K562 (cell line): ENCODE data around the gene ARFGAP3. TPM values are rescaled to one million over a fixed set of nuclear protein-coding genes. Genes with fewer than 3 reads are reported as not detected.

Experiments used
- CBX1 ChIP-seq: sonication (generic); IDR thresholded peaks from 2 replicates; pipeline ENCODE4 v1.6.1; 2016; ENCODE audit warnings: antibody characterized with exemption, low read depth, mild to moderate bottlenecking
- CREB3 ChIP-seq: fragments of 450-650 bp; conservative IDR thresholded peaks from 2 replicates; pipeline ENCODE4 v1.6.1; 2016; ENCODE audit warnings: missing genetic modification characterization, low read depth, mild to moderate bottlenecking, missing compliant biosample characterization, moderate library complexity
- HNRNPK ChIP-seq: fragments of 200-400 bp; formaldehyde crosslinking; IDR thresholded peaks from one replicate; pipeline ENCODE4 v1.6.1; 2018; ENCODE audit warnings: mild to moderate bottlenecking, low read depth, low read length; ENCODE audit not compliant: poor library complexity, severe bottlenecking
- KDM2B ChIP-seq: fragments of 250-450 bp; sonication (Bioruptor Pico); IDR thresholded peaks from 2 replicates; pipeline ENCODE4 v1.8.0; 2021; ENCODE audit warnings: mild to moderate bottlenecking, moderate library complexity
- KDM5B ChIP-seq: fragments of 200-600 bp; sonication (generic); IDR thresholded peaks from 2 replicates; pipeline ENCODE4 v1.6.1; 2012; ENCODE audit warnings: low read depth, mild to moderate bottlenecking, moderate library complexity, low read length, control low read depth, inconsistent platforms; ENCODE audit not compliant: insufficient replicate concordance
- MAFF ChIP-seq: IDR thresholded peaks from 2 replicates; pipeline ENCODE4 v1.6.1; 2012; ENCODE audit warnings: low read length, improper control_type of control experiment
- PML ChIP-seq: IDR thresholded peaks from 2 replicates; pipeline ENCODE4 v1.6.1; 2012; ENCODE audit warnings: low read length, inconsistent platforms
- STAT5A ChIP-seq: IDR thresholded peaks from 2 replicates; pipeline ENCODE4 v1.6.1; 2012; ENCODE audit warnings: low read length, inconsistent platforms, borderline replicate concordance
- TAF15 ChIP-seq: fragments of 200-400 bp; formaldehyde crosslinking; IDR thresholded peaks from 2 replicates; pipeline ENCODE4 v1.6.1; 2017; ENCODE audit warnings: mild to moderate bottlenecking, low read depth, low read length, moderate library complexity
- TBL1XR1 ChIP-seq, 2 experiments: IDR thresholded peaks; 2 replicates each; pipeline ENCODE4 v1.6.1; 2012; ENCODE audit warnings: improper control_type of control experiment in 2 of 2, low read length in 2 of 2, mild to moderate bottlenecking in 1 of 2
- YBX1 ChIP-seq: fragments of 450-650 bp; IDR thresholded peaks from 2 replicates; pipeline ENCODE4 v1.7.1; 2016; ENCODE audit warnings: mild to moderate bottlenecking
- ZNF134 ChIP-seq: fragments of 250-450 bp; sonication (Bioruptor Pico); conservative IDR thresholded peaks from 2 replicates; pipeline ENCODE4 v1.4.0; 2020
- ZNF740 ChIP-seq, 3 experiments: fragments of 200-800 bp in 1 of 3; sonication (Bioruptor generic) in 1 of 3; sonication (generic) in 1 of 3; formaldehyde crosslinking in 1 of 3; IDR thresholded peaks; 2 replicates each; pipeline versions ENCODE4 v1.6.1 to v1.8.0; 2016 to 2022; ENCODE audit warnings: mild to moderate bottlenecking in 2 of 3, missing compliant biosample characterization in 2 of 3, missing genetic modification characterization in 2 of 3, missing genetic modification reagents in 1 of 3
- polyA plus RNA-seq, 8 experiments: library from polyadenylated mRNA; depleted of rRNA in 4 of 8; stranded (reverse) in 5 of 8; unstranded in 3 of 8; fragments of >200 nt; fragmentation: Nextera tagmentation in 2 of 8; fragmentation: Illumina TruSeq in 1 of 8; extraction: Ambion mirVana in 2 of 8; extraction: Trizol in 1 of 8; gene quantifications; 2 replicates each; pipeline versions ENCODE4 v1.2.1 to v1.2.3, GENCODE V29; 2011 to 2014; ENCODE audit warnings: inconsistent platforms in 1 of 8, missing spikeins in 1 of 8
- total RNA-seq, 7 experiments: library from RNA; depleted of rRNA in 6 of 7; stranded (reverse); fragments of >200 nt in 6 of 7; fragmentation: Illumina TruSeq in 2 of 7; extraction: Trizol in 2 of 7; gene quantifications; 2 replicates each; pipeline versions ENCODE4 v1.2.1 to v1.2.3, GENCODE V29; 2011 to 2021; ENCODE audit warnings: low replicate concordance in 1 of 7
- TF ChIP-seq, protein P1 (sequence below): fragments of 450-650 bp; formaldehyde crosslinking; IDR thresholded peaks from 2 replicates; pipeline ENCODE4 v1.4.0; 2020; ENCODE audit warnings: mild to moderate bottlenecking, moderate library complexity
- TF ChIP-seq, protein P2 (sequence below): sonication (generic); formaldehyde crosslinking; IDR thresholded peaks from 2 replicates; pipeline ENCODE4 v1.8.0; 2022; ENCODE audit warnings: mild to moderate bottlenecking, missing genetic modification reagents, borderline replicate concordance
- TF ChIP-seq, protein P3 (sequence below), 2 experiments: fragments of 450-650 bp in 1 of 2; IDR thresholded peaks; 2 replicates each; pipeline ENCODE4 v1.6.1; 2011 to 2017; ENCODE audit warnings: low read depth in 2 of 2, antibody characterized with exemption in 1 of 2, borderline replicate concordance in 1 of 2, low read length in 1 of 2, mild to moderate bottlenecking in 1 of 2, mixed read lengths in 1 of 2; ENCODE audit not compliant: control insufficient read depth in 1 of 2
- TF ChIP-seq, protein P4 (sequence below): sonication (generic); formaldehyde crosslinking; IDR thresholded peaks from 2 replicates; pipeline ENCODE4 v1.5.0; 2020; ENCODE audit warnings: missing genetic modification reagents

ARFGAP3 gene
- total and polyA plus RNA-seq, 9 of the 15 experiments (the other 6 are each of a cell fraction or from before 2014, with no cell fraction given), result 14.2 to 31.9 (median 22.7) TPM

GRCh38 chr22:42754658-42755057 is 102.4 kb downstream of the ARFGAP3 start (continued):
- TF ChIP-seq CBX1 (no peak), MAFF (peak; percentile 46; the same call in 1 of the 2 replicates), HNRNPK (no peak), ZNF134 (CRISPR knock-in tag) (no peak), TAF15 (no peak), PML (no peak), STAT5A (peak; percentile 20; the same call in 1 of the 2 replicates), YBX1 (no peak), ZNF740 (CRISPR knock-in tag; IDR thresholded peaks at IDR 0.05) (no peak), ZNF740 (tag; IDR thresholded peaks at IDR 0.05) (no peak), KDM5B (no peak), CREB3 (tag) (no peak), TBL1XR1 (IDR thresholded peaks at IDR 0.05; ENCODE audit: low read length in 2 of 2) (no peak), KDM2B (CRISPR knock-in tag) (no peak)
- TF ChIP-seq, protein P1, sequence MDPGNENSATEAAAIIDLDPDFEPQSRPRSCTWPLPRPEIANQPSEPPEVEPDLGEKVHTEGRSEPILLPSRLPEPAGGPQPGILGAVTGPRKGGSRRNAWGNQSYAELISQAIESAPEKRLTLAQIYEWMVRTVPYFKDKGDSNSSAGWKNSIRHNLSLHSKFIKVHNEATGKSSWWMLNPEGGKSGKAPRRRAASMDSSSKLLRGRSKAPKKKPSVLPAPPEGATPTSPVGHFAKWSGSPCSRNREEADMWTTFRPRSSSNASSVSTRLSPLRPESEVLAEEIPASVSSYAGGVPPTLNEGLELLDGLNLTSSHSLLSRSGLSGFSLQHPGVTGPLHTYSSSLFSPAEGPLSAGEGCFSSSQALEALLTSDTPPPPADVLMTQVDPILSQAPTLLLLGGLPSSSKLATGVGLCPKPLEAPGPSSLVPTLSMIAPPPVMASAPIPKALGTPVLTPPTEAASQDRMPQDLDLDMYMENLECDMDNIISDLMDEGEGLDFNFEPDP, result no peak
- TF ChIP-seq, protein P2, sequence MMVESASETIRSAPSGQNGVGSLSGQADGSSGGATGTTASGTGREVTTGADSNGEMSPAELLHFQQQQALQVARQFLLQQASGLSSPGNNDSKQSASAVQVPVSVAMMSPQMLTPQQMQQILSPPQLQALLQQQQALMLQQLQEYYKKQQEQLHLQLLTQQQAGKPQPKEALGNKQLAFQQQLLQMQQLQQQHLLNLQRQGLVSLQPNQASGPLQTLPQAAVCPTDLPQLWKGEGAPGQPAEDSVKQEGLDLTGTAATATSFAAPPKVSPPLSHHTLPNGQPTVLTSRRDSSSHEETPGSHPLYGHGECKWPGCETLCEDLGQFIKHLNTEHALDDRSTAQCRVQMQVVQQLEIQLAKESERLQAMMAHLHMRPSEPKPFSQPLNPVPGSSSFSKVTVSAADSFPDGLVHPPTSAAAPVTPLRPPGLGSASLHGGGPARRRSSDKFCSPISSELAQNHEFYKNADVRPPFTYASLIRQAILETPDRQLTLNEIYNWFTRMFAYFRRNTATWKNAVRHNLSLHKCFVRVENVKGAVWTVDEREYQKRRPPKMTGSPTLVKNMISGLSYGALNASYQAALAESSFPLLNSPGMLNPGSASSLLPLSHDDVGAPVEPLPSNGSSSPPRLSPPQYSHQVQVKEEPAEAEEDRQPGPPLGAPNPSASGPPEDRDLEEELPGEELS (CRISPR knock-in tag), result no peak
- TF ChIP-seq, protein P3, sequence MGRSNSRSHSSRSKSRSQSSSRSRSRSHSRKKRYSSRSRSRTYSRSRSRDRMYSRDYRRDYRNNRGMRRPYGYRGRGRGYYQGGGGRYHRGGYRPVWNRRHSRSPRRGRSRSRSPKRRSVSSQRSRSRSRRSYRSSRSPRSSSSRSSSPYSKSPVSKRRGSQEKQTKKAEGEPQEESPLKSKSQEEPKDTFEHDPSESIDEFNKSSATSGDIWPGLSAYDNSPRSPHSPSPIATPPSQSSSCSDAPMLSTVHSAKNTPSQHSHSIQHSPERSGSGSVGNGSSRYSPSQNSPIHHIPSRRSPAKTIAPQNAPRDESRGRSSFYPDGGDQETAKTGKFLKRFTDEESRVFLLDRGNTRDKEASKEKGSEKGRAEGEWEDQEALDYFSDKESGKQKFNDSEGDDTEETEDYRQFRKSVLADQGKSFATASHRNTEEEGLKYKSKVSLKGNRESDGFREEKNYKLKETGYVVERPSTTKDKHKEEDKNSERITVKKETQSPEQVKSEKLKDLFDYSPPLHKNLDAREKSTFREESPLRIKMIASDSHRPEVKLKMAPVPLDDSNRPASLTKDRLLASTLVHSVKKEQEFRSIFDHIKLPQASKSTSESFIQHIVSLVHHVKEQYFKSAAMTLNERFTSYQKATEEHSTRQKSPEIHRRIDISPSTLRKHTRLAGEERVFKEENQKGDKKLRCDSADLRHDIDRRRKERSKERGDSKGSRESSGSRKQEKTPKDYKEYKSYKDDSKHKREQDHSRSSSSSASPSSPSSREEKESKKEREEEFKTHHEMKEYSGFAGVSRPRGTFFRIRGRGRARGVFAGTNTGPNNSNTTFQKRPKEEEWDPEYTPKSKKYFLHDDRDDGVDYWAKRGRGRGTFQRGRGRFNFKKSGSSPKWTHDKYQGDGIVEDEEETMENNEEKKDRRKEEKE (IDR thresholded peaks at IDR 0.05; ENCODE audit: borderline replicate concordance in 1 of 2, control insufficient read depth in 1 of 2, low read depth in 2 of 2, low read length in 1 of 2), result no peak
- TF ChIP-seq, protein P4, sequence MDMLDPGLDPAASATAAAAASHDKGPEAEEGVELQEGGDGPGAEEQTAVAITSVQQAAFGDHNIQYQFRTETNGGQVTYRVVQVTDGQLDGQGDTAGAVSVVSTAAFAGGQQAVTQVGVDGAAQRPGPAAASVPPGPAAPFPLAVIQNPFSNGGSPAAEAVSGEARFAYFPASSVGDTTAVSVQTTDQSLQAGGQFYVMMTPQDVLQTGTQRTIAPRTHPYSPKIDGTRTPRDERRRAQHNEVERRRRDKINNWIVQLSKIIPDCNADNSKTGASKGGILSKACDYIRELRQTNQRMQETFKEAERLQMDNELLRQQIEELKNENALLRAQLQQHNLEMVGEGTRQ (CRISPR knock-in tag), result no peak
